ENCODE data around the gene SWT1.

- TF ChIP-seq CHD2 (IDR thresholded peaks at IDR 0.05; ENCODE audit: low read depth, low read length) = 0 out of 2 replicates have a peak, but pooled peaks have one; percentile 22
- TF ChIP-seq EZH2 (IDR thresholded peaks at IDR 0.05; ENCODE audit: borderline replicate concordance, low read depth, low read length) = no peak
- TF ChIP-seq NFRKB (IDR thresholded peaks at IDR 0.05; ENCODE audit: low read depth) = no peak
- no peak for TF ChIP-seq CTCF (IDR thresholded peaks at IDR 0.05 in 2 of 3, conservative IDR thresholded peaks at IDR 0.05 in 1 of 3; ENCODE audit: insufficient read depth in 2 of 3, low read depth in 1 of 3, low read length in 3 of 3)
- no peak for TF ChIP-seq PCBP2 (IDR thresholded peaks at IDR 0.05; ENCODE audit: low read depth, low read length, poor library complexity, severe bottlenecking)
- 0 out of 2 replicates have a peak, but pooled peaks have one; percentile 48 for TF ChIP-seq RREB1 (CRISPR knock-in tag; IDR thresholded peaks at IDR 0.05)
- TF ChIP-seq TEAD2 (tag; IDR thresholded peaks at IDR 0.05) = no peak
- no peak for TF ChIP-seq CAMTA2 (CRISPR knock-in tag; conservative IDR thresholded peaks at IDR 0.05)
- peak; percentile 61; the same call in 1 of the 2 replicates for TF ChIP-seq ZBTB7A (IDR thresholded peaks at IDR 0.05; ENCODE audit: borderline replicate concordance, control insufficient read depth, low read depth, low read length)
- TF ChIP-seq SP1 (CRISPR knock-in tag; IDR thresholded peaks at IDR 0.05) = peak; percentile 99
- TF ChIP-seq XRCC5 (IDR thresholded peaks at IDR 0.05; ENCODE audit: low read depth, low read length) = no peak
- TF ChIP-seq EP300 (IDR thresholded peaks at IDR 0.05; ENCODE audit: low read length) = no peak
Observed at GRCh38 chr1:185156854-185157598, at the start of gene SWT1, which contains the start of gene TRMT1L.
